Liver (tissue), 3 donors: ENCODE results near the gene VAPA.

Experiments
- CTCF ChIP-seq: fragments of 150-350 bp; IDR thresholded peaks from 2 replicates; pipeline ENCODE4 v1.5.1; 2017; ENCODE audit warnings: improper control_type of control experiment, low read depth, low read length; ENCODE audit not compliant: missing input control
- EGR1 ChIP-seq, 2 donors: IDR thresholded peaks; 2 replicates each; pipeline ENCODE4 v1.6.1; 2016 to 2018; ENCODE audit warnings: antibody characterized with exemption in 2 of 2, low read depth in 2 of 2
- GABPA ChIP-seq, 2 donors: IDR thresholded peaks in 1 of 2; conservative IDR thresholded peaks in 1 of 2; 2 replicates each; pipeline ENCODE4 v1.6.1; 2016; ENCODE audit warnings: antibody characterized with exemption in 2 of 2, mild to moderate bottlenecking in 1 of 2, moderate library complexity in 1 of 2
- HNF4G ChIP-seq: IDR thresholded peaks from 2 replicates; pipeline ENCODE4 v1.6.1; 2016; ENCODE audit warnings: antibody characterized with exemption
- MAX ChIP-seq: IDR thresholded peaks from 2 replicates; pipeline ENCODE4 v1.6.1; 2016; ENCODE audit warnings: antibody characterized with exemption
- RAD21 ChIP-seq, 2 donors: IDR thresholded peaks; 2 replicates each; pipeline ENCODE4 v1.6.1; 2016; ENCODE audit warnings: antibody characterized with exemption in 2 of 2, mild to moderate bottlenecking in 2 of 2
- SP1 ChIP-seq: IDR thresholded peaks from 2 replicates; pipeline ENCODE4 v1.6.1; 2018; ENCODE audit warnings: antibody characterized with exemption, mild to moderate bottlenecking
- TF ChIP-seq, protein P1 (sequence below): IDR thresholded peaks from 2 replicates; pipeline ENCODE4 v1.6.1; 2016; ENCODE audit warnings: antibody characterized with exemption, mild to moderate bottlenecking
- donor health status: healthy.
- donor health status: healthy.

DNA sequence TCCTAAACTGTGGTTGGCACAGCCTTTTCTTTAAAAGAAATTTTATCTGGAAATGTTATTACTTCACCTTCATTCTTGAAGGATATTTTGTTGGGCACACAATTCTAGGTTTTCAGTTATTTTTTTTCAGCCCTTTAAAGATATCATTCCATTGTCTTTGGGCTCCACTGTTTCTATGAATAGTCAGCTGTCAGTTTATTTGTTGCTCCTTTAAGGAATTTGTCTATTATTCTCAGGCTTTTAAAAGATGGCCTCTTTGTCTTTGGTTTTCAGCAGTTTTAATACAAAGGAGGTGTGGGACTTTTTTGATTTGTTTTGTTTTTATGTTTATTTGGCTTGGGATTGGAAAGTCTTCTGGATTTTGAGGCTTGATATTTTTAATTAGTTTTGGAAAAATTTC lies 61.8 kb downstream of the VAPA start:
- TF ChIP-seq CTCF: no peak
- no peak for TF ChIP-seq SP1
- no peak for TF ChIP-seq RAD21 (IDR thresholded peaks at IDR 0.05)
- no peak for TF ChIP-seq EGR1 (IDR thresholded peaks at IDR 0.05; ENCODE audit: low read depth in 2 of 2)
- TF ChIP-seq HNF4G: no peak
- TF ChIP-seq MAX: no peak
- TF ChIP-seq, protein P1, sequence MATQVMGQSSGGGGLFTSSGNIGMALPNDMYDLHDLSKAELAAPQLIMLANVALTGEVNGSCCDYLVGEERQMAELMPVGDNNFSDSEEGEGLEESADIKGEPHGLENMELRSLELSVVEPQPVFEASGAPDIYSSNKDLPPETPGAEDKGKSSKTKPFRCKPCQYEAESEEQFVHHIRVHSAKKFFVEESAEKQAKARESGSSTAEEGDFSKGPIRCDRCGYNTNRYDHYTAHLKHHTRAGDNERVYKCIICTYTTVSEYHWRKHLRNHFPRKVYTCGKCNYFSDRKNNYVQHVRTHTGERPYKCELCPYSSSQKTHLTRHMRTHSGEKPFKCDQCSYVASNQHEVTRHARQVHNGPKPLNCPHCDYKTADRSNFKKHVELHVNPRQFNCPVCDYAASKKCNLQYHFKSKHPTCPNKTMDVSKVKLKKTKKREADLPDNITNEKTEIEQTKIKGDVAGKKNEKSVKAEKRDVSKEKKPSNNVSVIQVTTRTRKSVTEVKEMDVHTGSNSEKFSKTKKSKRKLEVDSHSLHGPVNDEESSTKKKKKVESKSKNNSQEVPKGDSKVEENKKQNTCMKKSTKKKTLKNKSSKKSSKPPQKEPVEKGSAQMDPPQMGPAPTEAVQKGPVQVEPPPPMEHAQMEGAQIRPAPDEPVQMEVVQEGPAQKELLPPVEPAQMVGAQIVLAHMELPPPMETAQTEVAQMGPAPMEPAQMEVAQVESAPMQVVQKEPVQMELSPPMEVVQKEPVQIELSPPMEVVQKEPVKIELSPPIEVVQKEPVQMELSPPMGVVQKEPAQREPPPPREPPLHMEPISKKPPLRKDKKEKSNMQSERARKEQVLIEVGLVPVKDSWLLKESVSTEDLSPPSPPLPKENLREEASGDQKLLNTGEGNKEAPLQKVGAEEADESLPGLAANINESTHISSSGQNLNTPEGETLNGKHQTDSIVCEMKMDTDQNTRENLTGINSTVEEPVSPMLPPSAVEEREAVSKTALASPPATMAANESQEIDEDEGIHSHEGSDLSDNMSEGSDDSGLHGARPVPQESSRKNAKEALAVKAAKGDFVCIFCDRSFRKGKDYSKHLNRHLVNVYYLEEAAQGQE: no peak
- no peak for TF ChIP-seq GABPA (IDR thresholded peaks at IDR 0.05 in 1 of 2, conservative IDR thresholded peaks at IDR 0.05 in 1 of 2)
